GM19023 (cell line): Measurements from ENCODE around the gene AP2A2.

Source experiments
- ATAC-seq: cut with Tn5 transposase; IDR thresholded peaks from one replicate; pipeline ENCODE4 v1.9.1; 2021; ENCODE audit warnings: mild to moderate bottlenecking, moderate library complexity; ENCODE audit not compliant: unreplicated experiment

AP2A2 gene

GRCh38 chr11:1052133-1053011, 126.7 kb downstream of the AP2A2 start:
- ATAC-seq: no peak

- no peak for ATAC-seq
Measured at GRCh38 chr11:1053121-1053901, 127.6 kb downstream of the AP2A2 start.

DNA sequence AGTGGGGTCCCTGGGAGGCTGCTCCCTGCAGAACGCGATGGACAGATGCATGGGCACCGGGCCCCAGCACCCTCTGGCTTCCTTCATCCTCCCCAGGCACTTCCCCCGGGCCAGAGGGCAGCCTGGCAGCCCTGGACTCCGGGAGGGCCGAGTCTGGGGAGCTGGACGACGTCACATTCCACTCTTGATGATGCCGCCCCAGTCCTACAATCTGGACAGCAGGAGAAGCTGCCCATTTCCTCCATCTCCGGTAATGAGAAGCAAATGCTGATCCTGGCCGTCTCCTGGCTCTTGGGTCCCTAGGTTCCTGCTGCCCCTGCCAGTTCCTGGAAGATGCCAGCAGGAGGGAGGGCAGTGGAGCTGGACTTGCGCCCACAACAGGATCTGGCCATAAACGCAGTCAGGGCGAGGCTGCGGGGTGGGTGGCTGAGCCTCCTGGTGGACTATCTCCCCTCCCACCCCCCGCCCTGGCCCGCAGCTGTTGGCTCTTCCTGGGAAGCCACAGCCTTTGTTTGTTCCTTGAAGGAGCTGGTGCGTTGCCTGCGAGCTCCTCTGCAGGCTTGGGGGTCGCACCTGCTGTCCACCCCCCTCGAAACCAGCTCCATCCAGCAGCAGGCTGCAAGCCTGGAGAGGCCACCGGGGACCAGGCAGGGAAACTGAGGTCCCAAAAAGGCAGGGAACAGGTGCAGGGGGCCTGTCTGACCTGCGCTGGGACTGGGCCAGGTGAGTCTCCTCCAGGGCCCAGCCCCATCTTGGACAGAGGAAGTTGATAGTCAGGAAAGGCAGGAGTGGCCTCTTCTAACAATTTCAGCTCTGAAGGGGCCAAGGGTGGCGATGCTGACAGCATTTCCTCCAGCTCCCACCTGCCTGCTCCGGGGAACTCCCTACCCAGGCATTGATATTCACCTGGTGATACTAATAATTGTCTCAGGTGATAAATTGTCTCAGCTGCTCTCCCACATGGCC, 128.8 kb downstream of the AP2A2 start:
- no peak for ATAC-seq

DNA sequence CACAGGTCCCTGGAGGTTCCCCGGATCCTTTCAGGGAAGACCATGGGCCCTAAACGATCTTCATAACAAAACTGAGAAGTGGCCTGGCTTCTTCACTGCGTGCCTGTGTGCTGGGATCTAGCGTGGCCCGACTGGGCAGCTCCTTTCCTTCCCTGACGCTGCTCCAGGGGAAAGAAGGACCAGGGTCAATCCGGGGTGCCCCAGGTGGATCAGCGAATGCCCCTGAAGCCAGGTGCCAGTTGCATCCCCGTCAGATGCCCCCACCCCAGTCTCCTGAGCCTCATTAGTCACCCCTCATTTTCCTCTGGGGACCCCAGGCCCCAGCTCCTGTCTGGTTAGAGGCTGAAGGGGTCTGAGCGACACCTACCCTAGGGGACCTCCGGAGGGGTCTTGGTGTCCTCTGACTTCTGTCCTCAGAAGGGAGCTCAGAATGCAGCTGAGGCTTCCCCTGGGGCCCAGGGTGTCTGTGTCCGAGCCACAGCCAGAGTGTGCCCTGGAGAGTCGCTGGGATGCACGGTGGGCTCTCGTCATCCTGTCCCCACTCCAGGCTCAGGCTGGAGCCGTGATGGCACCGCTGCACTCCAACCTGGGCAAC, 129.5 kb downstream of the AP2A2 start:
- no peak for ATAC-seq

- no peak for ATAC-seq
Measured at GRCh38 chr11:1055990-1056771, 130.5 kb downstream of the AP2A2 start.

DNA sequence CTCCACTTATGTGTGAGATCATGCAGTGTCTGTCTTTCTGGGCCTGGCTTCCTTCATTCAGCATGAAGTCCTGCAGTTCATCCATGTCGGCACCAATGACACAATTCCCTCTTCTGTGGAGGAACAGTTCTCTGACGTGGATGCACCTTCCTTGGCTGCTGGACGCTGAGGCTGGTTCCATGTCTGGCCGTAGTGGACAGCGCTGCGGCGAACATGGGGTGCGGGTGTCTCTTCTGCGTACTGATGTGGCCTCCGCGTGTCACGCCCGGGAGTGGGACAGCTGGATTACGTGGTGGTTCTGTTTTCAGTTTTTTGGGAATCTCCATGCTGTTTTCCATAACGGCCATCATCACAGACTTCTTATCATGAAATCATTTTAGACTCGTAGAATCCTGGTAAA, 132.1 kb downstream of the AP2A2 start:
- ATAC-seq: no peak

DNA sequence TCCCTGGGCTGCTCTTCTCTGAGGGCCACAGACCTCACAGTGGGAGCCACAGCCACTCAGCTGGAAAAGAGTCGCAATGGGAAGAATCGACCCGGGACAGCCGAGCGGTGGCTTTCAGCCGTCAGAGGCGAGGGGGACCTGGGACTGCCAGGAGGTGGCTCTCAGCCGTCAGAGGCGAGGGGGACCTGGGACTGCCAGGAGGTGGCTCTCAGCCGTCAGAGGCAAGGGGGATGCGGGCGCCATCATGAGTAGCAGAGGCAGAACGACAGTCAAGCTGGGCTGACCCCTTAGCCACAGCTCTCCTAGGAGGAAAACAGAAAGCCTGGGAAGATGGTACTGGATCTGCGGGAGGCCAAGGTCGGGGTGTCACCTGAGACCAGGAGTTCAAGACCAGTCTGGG, 134.1 kb downstream of the AP2A2 start:
- ATAC-seq: no peak

DNA sequence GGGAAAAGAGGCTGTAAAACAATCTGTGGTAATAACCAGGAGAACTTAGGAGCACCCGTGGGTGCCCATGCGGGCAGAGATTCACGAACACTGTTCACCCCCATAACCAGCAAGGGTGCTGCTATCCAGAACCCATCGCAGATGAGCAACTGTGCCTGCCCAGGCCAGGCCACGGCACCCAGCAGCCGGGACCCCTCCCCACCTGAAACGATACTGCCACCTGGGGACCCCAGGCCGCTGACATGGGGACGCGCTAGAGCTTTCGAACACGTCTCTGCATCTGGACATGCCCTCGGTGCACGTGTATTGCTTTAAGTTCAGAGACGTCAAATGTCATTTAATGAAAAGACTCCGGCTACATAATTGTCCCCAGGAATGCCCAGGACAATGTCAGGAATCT, 134.7 kb downstream of the AP2A2 start:
- no peak for ATAC-seq

- ATAC-seq: no peak
Measured at GRCh38 chr11:1060852-1061616, 135.4 kb downstream of the AP2A2 start.
